ENCODE measurements around the gene SPAG5.

Gene SPAG5

DNA sequence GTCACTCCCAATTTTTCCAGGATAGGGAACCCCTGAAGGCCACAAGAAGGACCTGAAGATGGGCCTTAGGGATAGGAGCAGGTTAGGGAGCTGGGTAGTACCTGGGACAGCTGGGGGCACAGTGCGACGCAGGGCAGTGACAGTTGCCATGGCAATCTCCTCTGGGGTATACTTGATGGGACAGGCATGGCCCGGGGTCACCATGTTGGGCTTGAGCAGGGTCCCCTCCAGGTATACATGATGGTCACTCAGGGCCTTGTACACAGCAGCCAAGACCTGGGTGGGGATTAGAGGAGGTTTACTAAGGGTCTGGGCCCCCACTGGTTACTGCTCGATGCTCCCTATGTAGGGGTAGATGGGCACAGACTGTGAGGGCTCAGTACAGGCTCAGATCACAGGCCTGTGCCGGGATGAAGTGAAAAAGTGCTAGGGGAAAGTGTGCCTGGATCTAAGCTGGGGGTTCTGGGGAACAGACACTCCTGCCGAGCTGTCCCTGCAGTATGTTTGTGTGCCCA is 24.8 kb downstream of the SPAG5 start:
- no peak for DNase-seq (ENCODE audit: low read depth, low spot score)

DNA sequence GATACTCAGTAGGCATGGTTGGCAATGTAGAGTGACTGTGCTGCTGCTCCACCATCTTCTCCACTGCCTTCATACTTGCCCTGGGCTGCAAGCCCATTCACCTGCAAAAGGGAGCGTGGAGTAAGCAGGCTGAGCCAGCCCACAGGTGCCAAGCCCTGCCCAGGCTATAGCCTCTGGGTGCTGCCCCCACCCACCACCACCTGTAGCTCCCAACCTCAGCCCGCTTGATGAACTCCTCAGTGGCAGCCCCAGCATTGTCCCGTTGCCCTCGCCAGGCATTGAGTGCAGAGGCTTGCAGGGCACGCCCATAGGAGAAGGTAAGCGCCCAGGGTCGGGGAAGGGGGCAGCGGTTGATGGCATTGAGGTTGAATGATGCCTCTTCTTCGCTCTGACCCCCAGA is 25.3 kb downstream of the SPAG5 start:
- no peak for DNase-seq (ENCODE audit: low read depth, low spot score)

DNA sequence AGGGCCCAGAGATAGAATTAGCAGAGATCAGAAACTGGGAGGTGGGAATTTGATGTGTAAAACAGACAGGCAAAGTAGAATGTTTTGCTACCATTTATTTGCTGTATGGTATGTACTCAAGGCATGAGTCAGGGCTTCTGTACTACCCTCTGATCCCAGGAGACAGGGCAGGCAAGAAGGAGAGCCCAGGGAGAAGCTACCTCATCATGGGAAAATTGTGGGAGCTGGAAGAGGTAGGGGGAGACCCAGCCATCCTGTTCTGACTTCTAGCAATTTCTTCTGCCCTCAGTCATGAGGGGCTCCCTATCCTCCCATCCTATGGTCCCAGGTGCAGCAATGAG is 25.8 kb downstream of the SPAG5 start:
- DNase-seq (ENCODE audit: low read depth, low spot score), result no peak

DNA sequence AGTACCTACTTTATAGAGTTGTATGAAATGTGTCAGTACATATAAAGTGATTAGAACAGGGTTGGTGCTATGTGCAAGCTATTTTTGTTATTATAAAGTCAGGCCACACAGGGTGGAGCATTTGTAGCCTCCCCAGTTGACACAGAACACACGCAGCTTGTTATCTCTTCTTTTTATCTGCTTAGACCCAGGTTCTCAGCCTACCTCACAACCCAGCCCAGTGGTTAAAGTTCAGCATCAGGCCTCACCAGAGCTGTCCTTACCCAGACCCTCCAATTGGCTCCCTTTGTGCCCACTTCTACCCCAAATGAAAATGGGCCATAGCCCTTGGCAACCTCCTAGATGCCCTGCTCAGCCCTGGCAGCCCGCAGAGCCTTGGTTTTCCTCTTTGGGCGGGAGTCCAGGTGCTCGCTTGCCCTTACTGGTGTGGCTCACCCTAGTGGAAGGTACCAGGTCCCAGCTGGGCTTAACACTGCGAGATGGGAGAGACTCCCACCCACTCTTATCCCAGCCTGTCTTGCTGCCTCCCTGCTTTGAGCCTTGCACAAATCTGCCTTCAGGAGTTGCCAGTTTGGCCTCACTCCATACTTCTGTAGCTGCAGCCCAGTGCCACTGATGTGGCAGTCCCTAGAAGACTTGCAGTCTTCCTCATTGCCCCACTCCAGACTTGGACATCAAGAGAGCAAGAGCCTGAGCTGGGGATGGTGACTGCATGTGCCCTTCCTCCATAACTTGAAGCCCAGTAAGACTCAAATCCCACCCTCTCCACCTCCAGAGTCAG is 26.4 kb downstream of the SPAG5 start:
- DNase-seq (ENCODE audit: low read depth, low spot score), result no peak

DNA sequence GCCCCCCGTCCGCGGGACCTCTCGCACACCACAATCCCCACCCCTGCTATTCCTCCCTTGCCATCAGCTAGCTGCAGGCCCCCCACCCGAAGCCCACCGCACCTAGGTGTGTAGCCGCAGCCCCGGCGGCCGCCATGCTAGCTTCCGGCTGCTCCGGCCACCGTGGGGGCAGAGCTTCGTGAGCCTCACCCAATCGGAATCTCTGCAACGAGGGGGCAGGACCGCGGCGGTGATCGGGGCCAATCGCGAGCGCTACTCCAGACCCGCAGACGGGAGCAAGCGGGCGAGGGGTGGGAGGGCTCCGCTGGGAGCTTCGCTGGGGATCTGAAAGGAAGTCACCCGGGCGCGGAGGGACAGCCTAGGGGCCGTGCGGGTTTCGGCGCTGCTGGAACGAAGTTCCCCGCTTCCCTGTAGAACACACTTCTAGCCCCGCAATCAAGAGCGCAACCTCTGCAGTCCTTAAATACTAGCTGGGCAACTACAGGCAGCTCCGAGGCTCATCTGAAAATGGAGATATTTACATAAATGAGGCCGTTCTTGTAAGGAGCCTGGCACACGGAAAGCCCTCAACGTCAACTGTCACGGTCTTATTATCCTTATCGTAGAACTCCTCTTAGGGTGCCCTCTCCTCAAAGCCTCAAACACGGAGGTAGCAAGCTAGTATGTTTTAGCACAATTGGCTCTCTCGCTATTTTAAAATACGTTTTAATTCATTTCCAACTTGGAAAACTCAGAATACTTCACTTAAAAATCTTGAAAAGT is 27.3 kb downstream of the SPAG5 start, which contains the start of gene PIGS:
Gene PIGS, minus strand, starts transcription at position 164 of the 762 bp plus-strand sequence. Its CDS starts 28 bp downstream, at position 136.
- peak; percentile 44 for DNase-seq (ENCODE audit: low read depth, low spot score)

DNA sequence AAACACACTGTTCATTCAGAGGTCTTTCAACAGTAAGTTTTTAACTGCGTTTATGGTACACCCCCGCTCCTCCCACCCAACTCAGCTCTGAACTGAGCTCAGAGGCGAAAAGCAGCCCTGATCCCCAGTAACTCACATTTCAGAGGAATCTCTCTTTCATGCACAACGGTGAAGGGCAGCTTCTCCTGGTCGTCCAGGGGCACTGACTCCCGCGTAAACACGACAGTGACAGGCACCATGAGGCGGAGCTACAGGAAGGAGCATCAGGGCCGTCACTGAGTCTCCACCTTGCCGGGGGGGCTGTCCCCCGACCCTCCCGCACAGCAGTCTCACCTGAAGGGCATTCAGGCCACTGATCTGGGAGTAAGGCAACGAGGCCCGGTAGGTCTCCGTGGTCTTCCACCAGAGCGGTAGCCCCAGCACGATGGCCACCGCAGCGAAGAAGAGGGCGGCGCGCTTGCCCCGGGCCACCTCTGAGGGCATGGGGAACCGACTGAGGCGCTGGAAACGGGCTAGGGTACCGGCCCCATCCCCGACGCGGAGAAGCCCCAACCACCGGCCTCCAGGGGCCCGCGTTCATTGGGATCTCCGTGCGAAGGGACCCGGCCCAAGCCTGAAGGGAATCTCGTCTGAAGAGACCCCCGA is 28.0 kb downstream of the SPAG5 start:
- no peak for DNase-seq (ENCODE audit: low read depth, low spot score)

DNA sequence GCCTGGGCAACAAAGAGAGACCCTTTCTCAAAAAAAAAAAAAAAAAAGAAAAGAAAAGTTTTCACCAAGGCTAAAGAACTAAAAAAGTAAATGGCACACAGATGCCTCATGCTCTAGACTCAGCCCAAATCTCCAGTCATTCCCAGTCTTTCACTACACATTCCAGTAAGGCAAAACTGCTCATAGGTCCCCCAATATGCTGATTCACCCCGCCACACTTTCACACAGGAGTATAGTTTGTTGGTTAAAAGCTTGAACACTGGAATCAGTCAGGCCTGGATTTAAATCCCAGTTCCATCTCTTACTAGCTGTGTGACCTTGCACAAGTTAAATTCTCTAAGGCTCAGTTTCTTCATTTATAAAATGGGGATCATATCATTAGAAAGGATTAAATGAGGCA is 29.4 kb downstream of the SPAG5 start:
- DNase-seq (ENCODE audit: low read depth, low spot score), result no peak

DNA sequence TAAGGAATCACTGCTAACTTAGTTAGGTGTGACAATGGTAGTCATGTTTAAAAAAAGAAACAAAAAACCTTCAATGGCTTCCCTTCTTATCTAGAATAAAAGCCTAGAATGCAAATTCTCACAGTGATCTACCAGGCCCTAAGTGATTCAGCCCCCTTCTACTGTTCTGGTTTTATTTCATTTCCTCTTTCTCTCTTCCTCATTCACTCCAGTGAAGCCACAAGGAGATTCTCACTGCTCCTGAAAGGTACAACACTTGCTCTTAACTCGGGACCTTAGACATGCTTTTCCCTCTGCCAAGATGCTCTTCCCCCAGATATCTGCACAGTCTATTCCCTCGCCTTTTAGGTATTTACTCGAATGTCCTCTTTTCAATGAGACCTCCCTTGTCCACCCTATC is 31.2 kb downstream of the SPAG5 start:
- DNase-seq (ENCODE audit: low read depth, low spot score), result no peak

DNA sequence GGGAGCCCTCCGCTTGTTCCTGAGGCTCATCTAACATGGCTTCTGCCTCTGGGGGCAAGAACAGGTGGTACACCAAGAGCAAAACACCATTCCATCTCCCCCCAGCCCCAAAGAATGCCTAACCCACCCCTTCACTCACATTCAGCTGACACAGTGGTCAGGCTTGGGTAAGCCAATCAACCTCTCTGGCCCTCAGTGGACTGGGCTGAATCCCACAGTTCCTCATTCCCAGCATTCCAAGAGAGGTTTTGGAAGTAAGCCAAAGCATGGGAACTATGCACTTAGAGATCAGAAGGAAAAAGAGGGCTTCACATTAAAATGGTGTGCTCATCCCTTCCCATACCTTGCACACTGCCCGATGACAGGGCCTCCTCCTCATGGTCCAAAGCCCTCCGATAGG is 35.4 kb downstream of the SPAG5 start:
- DNase-seq (ENCODE audit: low read depth, low spot score), result no peak

DNA sequence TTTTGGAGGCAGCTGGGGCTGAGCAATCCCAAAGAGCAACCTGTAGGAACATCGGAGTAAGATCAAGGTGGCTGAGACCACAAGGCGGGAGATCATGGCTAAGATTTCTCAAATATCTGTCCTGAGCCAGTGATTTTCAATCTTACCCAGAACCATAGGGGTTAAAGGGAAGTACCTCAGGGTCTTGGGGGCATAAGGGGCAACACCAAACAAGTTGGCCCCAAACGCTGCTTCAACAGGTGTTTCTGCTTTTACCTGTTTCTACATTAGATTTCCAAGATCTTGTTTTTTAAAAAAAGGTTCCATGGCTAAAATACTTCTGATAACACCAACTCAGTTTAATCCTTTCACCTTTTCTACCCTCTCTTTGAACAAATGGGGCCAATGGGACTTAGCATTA is 43.8 kb downstream of the SPAG5 start:
- DNase-seq (ENCODE audit: low read depth, low spot score), result no peak

DNA sequence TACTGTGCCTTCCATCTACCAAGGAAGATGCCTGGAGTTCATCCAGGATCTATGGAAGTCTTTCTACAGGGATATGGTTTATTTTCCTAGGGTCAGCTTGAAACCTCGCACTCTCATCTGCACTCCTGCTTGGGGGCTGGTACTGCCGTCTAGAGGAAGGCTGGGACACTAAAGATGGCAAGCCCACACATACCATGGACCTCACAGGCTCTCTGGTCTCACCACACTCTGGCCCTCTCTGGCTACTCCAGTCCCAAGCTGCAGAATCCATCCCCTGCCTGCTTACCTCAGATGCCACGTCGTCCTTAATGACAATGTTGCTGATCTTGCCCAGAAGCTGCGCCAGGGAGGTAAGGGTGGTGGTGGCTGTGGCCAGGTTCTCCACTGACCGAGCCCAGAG is 44.3 kb downstream of the SPAG5 start:
- DNase-seq (ENCODE audit: low read depth, low spot score), result no peak

DNA sequence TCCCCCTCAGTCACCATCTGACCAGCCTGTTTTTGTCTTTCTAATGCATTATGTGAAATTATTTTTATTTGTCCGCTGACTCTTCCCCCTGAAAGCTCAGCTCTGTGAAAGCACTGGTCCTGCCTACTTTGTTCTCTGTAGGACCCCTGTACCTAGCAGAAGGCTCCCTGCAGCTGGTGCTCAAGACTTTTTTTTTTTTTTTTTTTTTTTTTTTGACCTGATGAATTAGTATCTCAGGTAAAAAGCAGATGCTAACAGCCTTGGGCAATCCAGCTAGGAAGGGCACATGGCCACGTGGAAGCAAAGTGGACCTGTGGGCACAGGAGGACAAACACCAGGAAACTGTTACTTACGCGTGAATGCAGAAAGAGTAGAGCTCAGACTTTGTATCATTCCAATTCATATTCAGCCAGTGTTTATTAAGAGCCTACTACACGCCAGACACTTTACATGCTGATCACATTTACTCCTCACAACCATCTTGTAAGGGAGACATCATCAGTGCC is 45.8 kb downstream of the SPAG5 start:
- DNase-seq (ENCODE audit: low read depth, low spot score), result no peak

DNA sequence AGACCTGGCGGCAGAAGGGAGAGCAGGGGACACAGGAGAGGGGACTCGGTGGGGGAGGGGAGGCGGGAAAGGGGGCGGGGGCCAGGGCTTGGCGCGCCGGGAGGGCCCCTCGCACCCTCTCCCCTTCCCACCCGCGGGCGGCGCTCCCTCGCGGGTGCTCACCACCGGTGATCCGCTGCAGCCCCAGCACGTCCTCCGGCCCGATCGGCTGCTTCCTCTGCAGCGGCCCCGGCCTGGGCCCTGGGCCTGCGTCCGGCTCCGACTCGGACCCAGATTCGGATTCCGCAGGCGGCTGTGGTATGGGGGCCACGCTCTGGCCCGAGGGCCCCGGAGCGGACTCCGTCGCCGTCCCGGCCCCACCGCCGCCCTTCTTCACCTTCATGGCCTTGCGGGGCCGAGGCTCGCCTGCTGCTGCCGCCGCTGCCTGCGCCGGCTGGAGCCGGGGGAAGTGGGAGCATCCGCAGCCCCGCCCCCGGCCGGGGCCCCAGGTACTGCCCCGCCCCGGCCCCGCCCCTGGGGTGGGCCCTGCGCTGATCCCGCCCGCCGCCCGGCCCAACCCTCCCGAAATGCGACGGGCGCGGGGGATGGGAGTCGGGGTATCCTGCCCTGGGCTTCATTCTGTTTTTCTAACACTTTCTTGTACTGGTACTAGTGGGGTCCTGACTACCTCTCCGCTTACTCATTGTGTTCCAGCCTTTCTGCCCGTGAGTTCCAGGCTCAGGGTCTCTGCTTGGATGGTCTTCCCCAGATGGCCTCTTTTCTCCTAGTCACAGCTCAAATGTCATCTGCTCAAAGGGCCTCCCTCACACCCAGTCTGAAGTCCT is 46.4 kb downstream of the SPAG5 start, which contains the start of gene UNC119:
Gene UNC119, minus strand, starts transcription at position 449 of the 824 bp plus-strand sequence. Its CDS starts 67 bp downstream, at position 382.
- no peak for DNase-seq (ENCODE audit: low read depth, low spot score)

DNA sequence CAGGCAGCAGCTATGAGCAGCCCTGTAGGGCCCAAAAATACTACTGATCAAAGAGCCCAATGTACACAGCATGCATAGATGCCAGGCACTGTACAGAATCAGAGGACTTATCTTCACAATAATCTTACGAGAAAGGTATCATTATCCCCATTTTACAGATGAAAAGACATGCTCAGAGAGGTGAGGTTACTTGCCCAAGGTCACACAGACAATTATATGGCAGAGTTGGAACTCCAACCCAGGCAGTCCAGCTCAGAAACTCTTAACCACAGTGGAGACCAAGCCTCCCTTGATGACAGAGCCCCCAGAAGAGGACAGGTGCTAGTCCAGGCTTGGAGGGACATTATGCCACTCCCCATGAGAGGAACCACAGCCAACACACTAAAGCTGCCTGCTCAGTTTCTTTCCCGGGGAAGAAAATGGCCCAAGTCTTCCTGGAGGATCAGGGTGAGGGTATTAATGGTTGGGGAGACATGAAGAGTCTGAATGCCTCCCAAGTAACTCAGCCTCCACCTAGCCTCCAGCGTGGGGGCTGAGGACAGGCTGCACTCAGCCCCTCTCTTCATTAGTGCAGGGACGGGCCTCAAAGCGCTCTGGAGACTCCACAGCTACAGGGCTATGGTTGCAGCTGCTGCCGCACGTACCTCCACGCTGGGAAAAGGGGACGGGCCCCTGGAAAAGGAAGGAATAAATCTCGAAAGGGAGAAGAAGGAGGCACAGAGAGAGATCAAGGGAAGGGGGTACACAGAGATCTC is 47.2 kb downstream of the SPAG5 start:
- no peak for DNase-seq (ENCODE audit: low read depth, low spot score)

DNA sequence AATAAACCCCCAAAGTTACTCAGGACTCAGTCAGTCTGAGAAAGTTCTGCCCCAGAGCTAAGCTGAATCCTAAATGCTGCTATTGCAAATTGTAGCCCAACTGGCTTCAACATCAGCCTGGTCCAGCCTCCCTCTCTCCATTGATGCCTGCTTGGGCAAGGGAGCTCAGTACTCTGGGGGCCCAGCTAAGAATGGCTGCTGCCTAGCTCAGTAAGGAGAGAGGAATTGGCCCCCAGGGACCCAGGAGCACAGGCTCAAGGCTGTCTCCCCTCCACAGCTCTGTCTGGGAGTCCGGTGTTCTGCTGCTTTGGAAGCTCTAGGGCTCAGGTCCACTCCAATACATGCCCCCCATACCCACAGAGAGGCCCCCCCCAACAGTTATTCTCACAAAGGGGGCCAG is 48.0 kb downstream of the SPAG5 start:
- DNase-seq (ENCODE audit: low read depth, low spot score), result no peak

DNA sequence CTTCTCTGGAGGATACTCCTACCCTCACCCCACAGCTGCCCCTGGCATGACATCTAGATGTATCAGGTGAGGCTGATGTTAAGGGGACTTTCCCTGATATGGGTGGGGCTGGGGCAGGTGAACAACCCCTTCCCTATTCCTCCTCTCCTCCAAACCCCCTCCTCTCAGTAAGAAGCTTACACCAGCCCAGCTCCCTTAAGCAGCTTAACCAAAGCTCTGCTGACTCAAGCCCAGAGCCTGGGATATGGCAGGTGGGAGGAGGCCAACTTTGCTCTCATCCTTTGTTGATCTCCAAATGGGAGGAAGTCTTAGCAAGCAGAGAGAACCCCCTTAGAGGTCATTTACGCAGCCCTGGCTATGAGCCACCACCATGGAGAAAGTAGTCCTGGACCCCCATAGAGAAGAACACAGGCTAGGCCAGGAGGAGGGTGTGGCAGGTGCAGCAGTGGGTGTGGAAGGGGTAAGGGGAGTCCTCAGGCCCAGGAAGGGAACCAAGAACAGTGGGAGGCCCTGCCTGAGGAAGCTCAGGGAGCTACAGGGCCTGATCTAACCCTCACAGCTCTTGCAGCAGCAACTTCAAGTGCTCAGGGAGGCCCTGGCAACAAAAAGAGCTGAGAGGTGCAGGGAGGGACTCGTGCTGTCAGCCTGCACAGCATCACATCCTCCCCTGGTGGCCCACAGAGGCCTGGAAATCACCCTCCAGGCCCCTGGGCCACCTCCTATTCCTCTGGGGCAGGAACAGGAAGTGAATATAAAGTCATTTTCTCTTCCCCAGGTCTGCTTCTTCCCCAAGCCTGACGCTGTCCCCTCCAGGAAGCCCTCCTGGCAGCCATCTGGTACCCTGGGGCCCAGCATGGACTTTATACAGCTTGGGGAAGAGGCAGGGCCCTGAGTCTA is 49.3 kb downstream of the SPAG5 start:
- no peak for DNase-seq (ENCODE audit: low read depth, low spot score)

DNA sequence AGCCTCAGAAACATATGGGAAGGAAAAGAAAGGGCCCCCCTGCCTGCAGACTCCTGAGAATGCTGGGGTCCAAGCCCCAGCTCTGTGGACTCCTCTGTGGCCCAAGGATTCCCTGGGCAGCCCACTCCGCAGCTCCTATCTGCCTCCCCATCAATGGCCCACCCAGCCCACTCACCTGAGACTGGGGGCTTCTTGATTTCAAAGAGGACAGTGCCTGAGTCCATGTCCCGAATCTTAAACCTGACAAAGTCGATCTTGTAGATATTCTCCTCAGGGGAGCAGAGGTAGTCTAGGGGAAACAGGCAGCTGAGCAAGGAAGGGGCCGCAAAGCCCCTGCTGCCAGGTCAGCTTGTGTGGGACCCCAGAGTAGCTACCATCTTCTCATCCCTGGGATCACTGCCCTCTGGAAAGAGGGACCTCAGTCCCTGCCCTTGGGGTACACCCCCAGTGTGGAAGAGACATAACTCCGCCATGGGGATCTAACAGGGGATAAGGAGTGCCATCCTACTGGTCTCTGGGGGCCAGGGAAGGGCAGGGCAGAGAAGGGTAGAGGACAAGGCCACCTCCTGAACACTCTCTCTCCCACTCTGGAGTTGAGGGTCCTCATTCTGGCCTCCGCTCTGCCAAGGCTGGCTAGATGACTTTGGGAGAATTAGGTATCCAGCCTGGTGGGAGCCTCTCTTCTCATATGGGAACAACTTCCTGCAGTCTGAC is 50.3 kb downstream of the SPAG5 start:
- DNase-seq (ENCODE audit: low read depth, low spot score), result no peak

DNA sequence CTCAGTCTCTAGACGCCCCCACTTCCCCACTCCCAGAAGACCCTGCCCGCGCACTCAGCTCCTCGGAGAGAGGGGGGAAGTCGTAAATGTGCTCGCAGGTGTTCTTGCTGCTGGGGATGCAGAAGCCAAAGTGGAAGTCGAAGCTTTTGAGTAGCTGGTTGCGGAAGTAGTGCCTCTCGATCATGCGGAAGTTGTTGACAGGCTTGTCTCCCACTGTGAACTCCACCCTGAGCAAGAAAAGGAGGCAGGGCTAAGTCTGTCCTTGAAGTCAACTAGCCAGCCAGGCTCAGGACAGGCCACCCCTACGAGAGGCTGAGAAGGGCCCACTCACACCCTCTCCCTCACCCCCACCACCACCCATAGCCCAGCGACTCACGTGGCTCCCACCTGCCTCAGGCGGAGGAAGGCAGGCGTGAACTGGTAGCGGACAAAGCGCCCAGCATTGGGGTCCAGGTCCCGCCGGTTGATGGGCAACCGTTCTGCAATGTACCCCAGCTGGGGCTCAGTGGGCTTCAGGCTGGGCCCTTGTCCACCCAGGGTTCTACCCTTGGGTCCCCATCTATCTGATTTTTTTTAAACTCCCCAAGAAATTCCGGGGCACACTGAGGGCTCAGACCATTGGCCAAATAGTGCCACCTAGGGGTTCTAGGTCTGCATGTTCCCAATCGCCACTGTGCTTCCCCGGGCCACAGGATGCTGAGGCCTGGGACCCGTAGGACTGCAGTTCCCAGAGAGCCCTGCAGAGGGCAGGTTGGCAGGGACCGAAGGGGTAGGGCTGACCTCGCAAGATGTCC is 51.0 kb downstream of the SPAG5 start:
- no peak for DNase-seq (ENCODE audit: low read depth, low spot score)
